ENCODE data around the gene ZNF205. TPM values are rescaled to one million over a fixed set of nuclear protein-coding genes. Genes with fewer than 3 reads are reported as not detected.

The ZNF205 gene
- total and polyA plus RNA-seq, 7 donors = 1.8 to 5.4 (median 1.9) TPM

DNA sequence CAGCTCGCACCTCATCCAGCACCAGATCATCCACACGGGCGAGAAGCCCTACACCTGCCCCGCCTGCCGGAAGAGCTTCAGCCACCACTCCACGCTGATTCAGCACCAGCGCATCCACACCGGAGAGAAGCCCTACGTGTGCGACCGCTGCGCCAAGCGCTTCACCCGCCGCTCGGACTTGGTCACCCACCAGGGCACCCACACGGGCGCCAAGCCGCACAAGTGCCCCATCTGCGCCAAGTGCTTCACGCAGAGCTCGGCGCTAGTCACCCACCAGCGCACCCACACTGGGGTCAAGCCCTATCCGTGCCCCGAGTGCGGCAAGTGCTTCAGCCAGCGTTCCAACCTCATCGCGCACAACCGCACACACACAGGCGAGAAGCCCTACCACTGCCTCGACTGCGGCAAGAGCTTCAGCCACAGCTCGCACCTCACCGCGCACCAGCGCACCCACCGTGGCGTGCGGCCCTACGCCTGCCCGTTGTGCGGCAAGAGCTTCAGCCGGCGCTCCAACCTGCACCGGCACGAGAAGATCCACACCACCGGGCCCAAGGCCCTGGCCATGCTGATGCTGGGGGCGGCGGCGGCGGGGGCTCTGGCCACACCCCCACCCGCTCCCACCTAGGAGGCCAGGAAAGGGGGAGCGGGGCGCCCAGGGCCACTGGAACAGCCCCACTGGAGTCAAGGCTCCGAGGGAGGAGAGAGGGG lies 7.5 kb downstream of the ZNF205 start:
- 94 to 96% (median 95%) methylated on average over 54 to 57 of the region's 57 CpGs for WGBS, 3 donors
- no peak for DNase-seq
- H3K4me3 ChIP-seq = no peak overlapping the region
- H3K27me3 ChIP-seq (ENCODE audit: insufficient read depth in 3 of 3, low read length in 2 of 3) = no peaks in the 10 kb centered on the region
- intact Hi-C loops (cut with DNase I) = no loop called here
- peaks cover 15% of the 10 kb centered on the region for H3K4me1 ChIP-seq
- peaks cover 0 to 30% of the 10 kb centered on the region in 2 donors for H3K36me3 ChIP-seq (ENCODE audit: insufficient read depth in 1 of 2, low read depth in 1 of 2)
- no peaks in the 10 kb centered on the region for H3K9me3 ChIP-seq
- TF ChIP-seq, protein P1, sequence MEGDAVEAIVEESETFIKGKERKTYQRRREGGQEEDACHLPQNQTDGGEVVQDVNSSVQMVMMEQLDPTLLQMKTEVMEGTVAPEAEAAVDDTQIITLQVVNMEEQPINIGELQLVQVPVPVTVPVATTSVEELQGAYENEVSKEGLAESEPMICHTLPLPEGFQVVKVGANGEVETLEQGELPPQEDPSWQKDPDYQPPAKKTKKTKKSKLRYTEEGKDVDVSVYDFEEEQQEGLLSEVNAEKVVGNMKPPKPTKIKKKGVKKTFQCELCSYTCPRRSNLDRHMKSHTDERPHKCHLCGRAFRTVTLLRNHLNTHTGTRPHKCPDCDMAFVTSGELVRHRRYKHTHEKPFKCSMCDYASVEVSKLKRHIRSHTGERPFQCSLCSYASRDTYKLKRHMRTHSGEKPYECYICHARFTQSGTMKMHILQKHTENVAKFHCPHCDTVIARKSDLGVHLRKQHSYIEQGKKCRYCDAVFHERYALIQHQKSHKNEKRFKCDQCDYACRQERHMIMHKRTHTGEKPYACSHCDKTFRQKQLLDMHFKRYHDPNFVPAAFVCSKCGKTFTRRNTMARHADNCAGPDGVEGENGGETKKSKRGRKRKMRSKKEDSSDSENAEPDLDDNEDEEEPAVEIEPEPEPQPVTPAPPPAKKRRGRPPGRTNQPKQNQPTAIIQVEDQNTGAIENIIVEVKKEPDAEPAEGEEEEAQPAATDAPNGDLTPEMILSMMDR (IDR thresholded peaks at IDR 0.05) = no peak
- no peak overlapping the region for H3K27ac ChIP-seq
- no peak for ATAC-seq

DNA sequence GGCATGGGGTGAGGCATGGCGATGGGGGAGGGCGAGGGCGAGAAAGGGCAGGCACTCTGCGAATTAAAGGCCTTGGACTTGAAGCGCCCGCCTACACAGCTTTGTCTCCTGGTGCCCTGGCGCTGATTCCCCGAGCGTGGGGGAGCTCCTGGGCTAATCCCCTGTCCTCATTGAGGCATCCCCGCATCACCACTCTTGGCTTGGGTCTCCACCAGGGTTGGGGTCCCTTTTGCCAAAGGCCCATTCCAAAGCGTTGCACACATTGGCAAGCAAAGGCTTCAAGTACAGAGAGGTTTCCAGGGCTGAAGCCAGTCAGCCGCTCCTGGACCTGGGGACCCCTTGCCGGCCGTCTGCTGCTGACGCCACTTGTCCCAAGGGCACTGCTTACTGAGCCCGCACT lies 8.0 kb downstream of the ZNF205 start:
- Histone ChIP-seq H3K36me3 (ENCODE audit: insufficient read depth in 1 of 2, low read depth in 1 of 2) (peaks cover 0 to 27% of the 10 kb centered on the region in 2 donors), H3K4me1 (peaks cover 15% of the 10 kb centered on the region), H3K27ac (no peak overlapping the region), H3K27me3 (ENCODE audit: insufficient read depth in 3 of 3, low read length in 2 of 3) (no peaks in the 10 kb centered on the region), H3K4me3 (no peak overlapping the region), H3K9me3 (no peaks in the 10 kb centered on the region)
- DNase-seq = peak in 1 of 2 donors; percentile 13
- TF ChIP-seq, protein P1 (IDR thresholded peaks at IDR 0.05) = no peak
- ATAC-seq = no peak
- WGBS, 3 donors = 82 to 89% (median 87%) methylated on average over 16 of the region's 16 CpGs
- intact Hi-C loops (cut with DNase I) = no loop called here

DNA sequence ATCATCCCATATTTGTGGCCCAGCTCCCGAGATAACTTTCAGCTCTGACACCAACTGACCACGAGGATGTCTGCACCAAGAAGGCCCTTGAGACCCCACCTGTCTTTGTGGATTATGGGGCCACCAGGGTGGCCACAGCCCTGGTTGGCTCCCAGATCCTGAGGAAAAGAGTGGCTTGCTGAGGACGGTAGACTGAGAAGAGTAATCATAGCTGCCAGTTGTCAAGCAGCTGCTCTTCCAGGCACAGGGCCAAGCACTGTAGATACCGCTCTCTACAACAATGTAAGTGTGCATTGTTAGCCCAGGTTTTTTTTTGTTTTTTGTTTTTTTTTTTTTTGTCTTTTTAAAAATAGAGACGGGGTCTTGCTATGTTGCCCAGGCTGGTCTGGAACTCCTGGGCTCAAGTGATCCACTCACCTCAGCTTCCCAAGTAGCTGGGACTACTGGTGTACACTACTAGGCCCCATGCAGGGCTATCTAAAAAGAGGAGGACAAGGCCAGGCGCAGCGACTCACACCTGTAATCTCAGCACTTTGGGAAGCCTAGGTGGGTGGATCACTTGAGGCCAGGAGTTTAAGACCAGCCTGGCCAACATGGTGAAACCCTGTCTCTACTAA lies 9.6 kb downstream of the ZNF205 start:
- no peaks in the 10 kb centered on the region for H3K9me3 ChIP-seq
- H3K36me3 ChIP-seq (ENCODE audit: insufficient read depth in 1 of 2, low read depth in 1 of 2) = peaks cover 0 to 33% of the 10 kb centered on the region in 2 donors
- WGBS, 3 donors = 34 to 36% (median 34%) methylated on average over 7 of the region's 7 CpGs
- TF ChIP-seq, protein P1 (IDR thresholded peaks at IDR 0.05) = no peak
- no peak for DNase-seq
- H3K27ac ChIP-seq = no peak overlapping the region
- no peaks in the 10 kb centered on the region for H3K27me3 ChIP-seq (ENCODE audit: insufficient read depth in 3 of 3, low read length in 2 of 3)
- intact Hi-C loops (cut with DNase I) = no loop called here
- H3K4me1 ChIP-seq = peaks cover 15% of the 10 kb centered on the region
- ATAC-seq = peak in 2 of 4 donors; percentile 31 to 35
- no peak overlapping the region for H3K4me3 ChIP-seq

DNA sequence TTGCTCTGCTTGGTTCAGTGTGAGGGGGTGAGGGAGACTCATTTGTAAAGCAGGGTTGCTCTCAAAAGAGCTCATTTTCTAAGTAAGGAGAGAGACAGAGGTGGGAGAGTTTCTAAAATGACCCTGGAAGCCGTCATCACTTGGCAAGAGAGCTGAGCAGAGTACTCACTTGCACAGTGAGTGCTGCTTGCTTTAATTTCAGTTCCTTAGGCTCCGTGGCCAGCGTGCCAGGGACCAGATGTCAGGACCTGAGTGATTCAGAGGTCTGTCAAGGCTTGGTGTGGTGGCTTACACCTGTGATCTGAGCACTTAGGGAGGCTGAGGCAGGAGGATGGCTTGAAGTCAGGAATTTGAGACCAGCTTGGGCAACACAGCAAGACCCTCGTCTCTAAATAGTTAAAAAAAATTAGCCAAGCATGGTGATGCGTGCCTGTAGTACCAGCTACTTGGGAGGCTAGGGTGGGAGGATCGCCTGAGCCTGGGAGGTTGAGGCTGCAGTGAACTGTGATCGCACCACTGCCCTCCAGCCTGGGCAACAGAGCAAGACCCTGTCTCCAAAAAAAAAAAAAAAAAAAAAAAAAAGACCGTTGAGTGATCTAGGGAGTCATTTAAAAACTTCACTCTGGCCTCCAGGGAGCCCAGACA lies 10.7 kb downstream of the ZNF205 start:
- intact Hi-C loops (cut with DNase I) = no loop called here
- peaks cover 0 to 38% of the 10 kb centered on the region in 2 donors for H3K36me3 ChIP-seq (ENCODE audit: insufficient read depth in 1 of 2, low read depth in 1 of 2)
- no peak overlapping the region for H3K27ac ChIP-seq
- no peaks in the 10 kb centered on the region for H3K9me3 ChIP-seq
- H3K27me3 ChIP-seq (ENCODE audit: insufficient read depth in 3 of 3, low read length in 2 of 3) = no peaks in the 10 kb centered on the region
- no peak overlapping the region for H3K4me3 ChIP-seq
- no peak for DNase-seq
- peaks cover 15% of the 10 kb centered on the region for H3K4me1 ChIP-seq
- ATAC-seq = no peak
- TF ChIP-seq, protein P1 (IDR thresholded peaks at IDR 0.05) = no peak
- WGBS, 3 donors = 45 to 54% (median 49%) methylated on average over 8 of the region's 8 CpGs

Data from psoas muscle (tissue), 8 donors.